ENCODE measurements around the gene GALNTL6. TPM values are rescaled to one million over a fixed set of nuclear protein-coding genes. Genes with fewer than 3 reads are reported as not detected.
"Not testable (repeated sequence)": the region's sequence is repeated elsewhere in the genome, so short reads cannot be mapped to it uniquely, and the experiment has no call there.

GALNTL6 gene
- total and polyA plus RNA-seq, 2 donors (not counting 1 experiment from before 2014, with no cell fraction given), result 0.99 to 1.1 TPM

DNA sequence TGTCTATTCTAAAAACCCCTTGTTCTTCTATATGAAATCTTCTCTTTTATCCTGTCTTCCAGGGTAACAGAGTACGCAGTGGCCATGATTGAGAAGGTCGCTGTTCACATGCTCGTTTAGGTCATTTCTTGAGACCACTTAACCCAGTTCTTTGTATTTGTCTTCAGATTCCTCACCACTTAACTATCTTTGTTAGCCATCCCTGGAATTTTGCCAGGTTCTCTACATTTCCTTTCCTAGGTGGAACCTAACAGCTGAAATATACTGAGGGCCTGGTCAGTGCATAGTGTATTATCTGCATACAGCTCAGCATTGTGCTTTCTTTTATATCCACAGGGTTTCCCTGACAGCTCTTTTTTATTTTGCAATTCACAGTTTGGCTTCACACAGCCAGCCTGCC lies 1206.5 kb downstream of the GALNTL6 start:
- Histone ChIP-seq H2AFZ (ENCODE audit: insufficient read depth, low read depth, low read length, poor library complexity, severe bottlenecking) (no peak overlapping the region), H3K9ac (ENCODE audit: low read length) (no peak overlapping the region), H4K20me1 (ENCODE audit: control insufficient read depth, insufficient read depth, low read length, poor library complexity, severe bottlenecking) (no peaks in the 10 kb centered on the region), H3K27me3 (replicated peaks in 1 of 4; ENCODE audit: control extremely low read depth in 1 of 4, control insufficient read depth in 3 of 4, insufficient read depth in 4 of 4, low read length in 3 of 4) (peaks cover 0 to 2% (median 0%) of the 10 kb centered on the region in 4 experiments), H3K4me3 (ENCODE audit: control extremely low read depth in 1 of 5, extremely low read depth in 1 of 5, insufficient read depth in 1 of 5, low read depth in 2 of 5, low read length in 4 of 5) (no peak overlapping the region), H3K79me2 (ENCODE audit: control insufficient read depth, insufficient read depth, low read length) (no peaks in the 10 kb centered on the region), H3K4me1 (ENCODE audit: control insufficient read depth in 2 of 2, insufficient read depth in 2 of 2, low read length in 2 of 2) (no peaks in the 10 kb centered on the region), H3K27ac (ENCODE audit: low read length in 2 of 2) (no peak overlapping the region), H3K9me3 (ENCODE audit: control extremely low read depth in 1 of 3, control insufficient read depth in 2 of 3, insufficient read depth in 1 of 3, low read length in 2 of 3) (peaks cover 0 to 7% (median 0%) of the 10 kb centered on the region in 3 donors), H3K4me2 (replicated peaks; ENCODE audit: low read depth, low read length, poor library complexity, severe bottlenecking) (no peak overlapping the region), H3K36me3 (replicated peaks in 1 of 2; ENCODE audit: control extremely low read depth in 1 of 2, control insufficient read depth in 1 of 2, extremely low read depth in 1 of 2, insufficient read depth in 2 of 2, low read length in 1 of 2) (no peaks in the 10 kb centered on the region)
- TF ChIP-seq, protein P1, sequence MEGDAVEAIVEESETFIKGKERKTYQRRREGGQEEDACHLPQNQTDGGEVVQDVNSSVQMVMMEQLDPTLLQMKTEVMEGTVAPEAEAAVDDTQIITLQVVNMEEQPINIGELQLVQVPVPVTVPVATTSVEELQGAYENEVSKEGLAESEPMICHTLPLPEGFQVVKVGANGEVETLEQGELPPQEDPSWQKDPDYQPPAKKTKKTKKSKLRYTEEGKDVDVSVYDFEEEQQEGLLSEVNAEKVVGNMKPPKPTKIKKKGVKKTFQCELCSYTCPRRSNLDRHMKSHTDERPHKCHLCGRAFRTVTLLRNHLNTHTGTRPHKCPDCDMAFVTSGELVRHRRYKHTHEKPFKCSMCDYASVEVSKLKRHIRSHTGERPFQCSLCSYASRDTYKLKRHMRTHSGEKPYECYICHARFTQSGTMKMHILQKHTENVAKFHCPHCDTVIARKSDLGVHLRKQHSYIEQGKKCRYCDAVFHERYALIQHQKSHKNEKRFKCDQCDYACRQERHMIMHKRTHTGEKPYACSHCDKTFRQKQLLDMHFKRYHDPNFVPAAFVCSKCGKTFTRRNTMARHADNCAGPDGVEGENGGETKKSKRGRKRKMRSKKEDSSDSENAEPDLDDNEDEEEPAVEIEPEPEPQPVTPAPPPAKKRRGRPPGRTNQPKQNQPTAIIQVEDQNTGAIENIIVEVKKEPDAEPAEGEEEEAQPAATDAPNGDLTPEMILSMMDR (IDR thresholded peaks at IDR 0.05), result no peak
- no peak for TF ChIP-seq EZH2 (IDR thresholded peaks at IDR 0.05; ENCODE audit: borderline replicate concordance, insufficient read depth, low read depth, low read length, poor library complexity, severe bottlenecking)
- DNase-seq (no peak), ATAC-seq (ENCODE audit: low read depth) (no peak)
- H3K27ac Mint-ChIP-seq, result no peak overlapping the region
- POLR2A ChIA-PET, result no interaction called here
- intact Hi-C loops (cut with micrococcal nuclease), result no loop called here
- peaks cover 12% of the 10 kb centered on the region for H3K27me3 Mint-ChIP-seq
- 100% methylated on average over 2 of the region's 3 CpGs for WGBS (ENCODE audit: insufficient coverage)
- no peaks in the 10 kb centered on the region for H3K4me1 Mint-ChIP-seq
- H3K4me3 Mint-ChIP-seq, result no peak overlapping the region
- H3K9me3 Mint-ChIP-seq (ENCODE audit: insufficient read depth), result no peaks in the 10 kb centered on the region
- CTCF ChIA-PET, result interaction anchor here (2.7 to 5.7 kb wide), 2 partner anchors 8 to 237 kb away, joined by 7 to 68 read pairs; no protein-coding TSS in a partner anchor

DNA sequence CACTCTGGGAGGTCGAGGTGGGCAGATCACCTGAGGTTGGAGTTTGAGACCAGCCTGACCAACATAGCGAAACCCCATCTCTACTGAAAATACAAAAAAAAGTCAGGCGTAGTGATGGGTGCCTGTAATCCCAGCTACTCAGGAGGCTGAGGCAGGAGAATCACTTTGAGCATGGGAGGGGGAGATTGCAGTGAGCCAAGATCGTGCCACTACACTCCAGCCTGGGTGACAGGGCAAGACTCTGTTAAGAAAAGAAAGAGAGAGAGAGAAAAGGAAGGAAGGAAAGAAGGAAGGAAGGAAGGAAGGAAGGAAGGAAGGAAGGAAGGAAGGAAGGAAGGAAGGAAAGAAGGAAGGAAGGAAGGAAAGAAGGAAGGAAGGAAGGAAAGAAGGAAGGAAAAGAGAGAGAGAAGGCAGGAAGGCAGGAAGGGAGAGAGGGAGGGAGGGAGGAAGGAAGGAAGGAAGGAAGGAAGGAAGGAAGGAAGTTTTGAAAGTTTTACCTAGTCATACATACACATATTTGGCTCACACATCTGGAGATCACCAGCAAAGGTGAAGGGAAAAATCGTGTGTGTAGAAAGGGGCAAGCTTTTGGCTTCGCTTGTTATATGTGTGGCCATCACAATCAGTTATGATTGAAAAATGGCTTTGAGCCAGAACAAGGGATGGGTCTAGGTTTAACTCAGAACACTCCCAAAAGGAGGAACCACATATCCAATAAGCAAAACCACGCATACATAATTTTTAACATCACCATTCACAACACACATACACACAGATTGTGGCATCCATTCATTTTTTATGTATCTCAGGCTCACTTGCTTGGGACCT lies 1208.8 kb downstream of the GALNTL6 start:
- WGBS (ENCODE audit: insufficient coverage), result 95% methylated on average over 3 of the region's 7 CpGs
- H4K20me1 ChIP-seq (ENCODE audit: control insufficient read depth, insufficient read depth, low read length, poor library complexity, severe bottlenecking); H3K9ac ChIP-seq (ENCODE audit: low read length); H3K36me3 ChIP-seq (replicated peaks in 1 of 2; ENCODE audit: control extremely low read depth in 1 of 2, control insufficient read depth in 1 of 2, extremely low read depth in 1 of 2, insufficient read depth in 2 of 2, low read length in 1 of 2); H3K4me3 Mint-ChIP-seq; H3K27me3 ChIP-seq (replicated peaks in 1 of 4; ENCODE audit: control extremely low read depth in 1 of 4, control insufficient read depth in 3 of 4, insufficient read depth in 4 of 4, low read length in 3 of 4); POLR2A ChIA-PET; H3K27ac ChIP-seq (ENCODE audit: low read length in 2 of 2); H3K9me3 Mint-ChIP-seq (ENCODE audit: insufficient read depth); H3K4me3 ChIP-seq (ENCODE audit: control extremely low read depth in 1 of 5, extremely low read depth in 1 of 5, insufficient read depth in 1 of 5, low read depth in 2 of 5, low read length in 4 of 5); ATAC-seq (ENCODE audit: low read depth); H3K9me3 ChIP-seq (ENCODE audit: control extremely low read depth in 1 of 3, control insufficient read depth in 2 of 3, insufficient read depth in 1 of 3, low read length in 2 of 3); H3K4me1 Mint-ChIP-seq; H3K79me2 ChIP-seq (ENCODE audit: control insufficient read depth, insufficient read depth, low read length); H2AFZ ChIP-seq (ENCODE audit: insufficient read depth, low read depth, low read length, poor library complexity, severe bottlenecking); intact Hi-C loops (cut with micrococcal nuclease); H3K4me1 ChIP-seq (ENCODE audit: control insufficient read depth in 2 of 2, insufficient read depth in 2 of 2, low read length in 2 of 2); H3K4me2 ChIP-seq (replicated peaks; ENCODE audit: low read depth, low read length, poor library complexity, severe bottlenecking); H3K27ac Mint-ChIP-seq; DNase-seq: not testable (repeated sequence)
- H3K27me3 Mint-ChIP-seq, result peaks cover 12% of the 10 kb centered on the region
- CTCF ChIA-PET, result interaction anchor here (1.0 to 5.7 kb wide), 5 partner anchors 8 to 400 kb away, joined by 3 to 68 read pairs (median 20); no protein-coding TSS in a partner anchor
